Stimulated activated CD8-positive, alpha-beta memory T cell treated with anti-CD3 and anti-CD28 coated beads, Interleukin-4, amount 100 ng/mL, for 4 hours (primary cell): ENCODE results near the gene NELL1.

Source experiments
- DNase-seq, 2 donors: peaks; one replicate each; pipeline ENCODE4 v3.0.0-alpha.2; 2020; ENCODE audit warnings: low read depth in 2 of 2, low spot score in 1 of 2

The NELL1 gene

GRCh38 chr11:21410513-21410912 is 741.1 kb downstream of the NELL1 start:
- no peak for DNase-seq

DNA sequence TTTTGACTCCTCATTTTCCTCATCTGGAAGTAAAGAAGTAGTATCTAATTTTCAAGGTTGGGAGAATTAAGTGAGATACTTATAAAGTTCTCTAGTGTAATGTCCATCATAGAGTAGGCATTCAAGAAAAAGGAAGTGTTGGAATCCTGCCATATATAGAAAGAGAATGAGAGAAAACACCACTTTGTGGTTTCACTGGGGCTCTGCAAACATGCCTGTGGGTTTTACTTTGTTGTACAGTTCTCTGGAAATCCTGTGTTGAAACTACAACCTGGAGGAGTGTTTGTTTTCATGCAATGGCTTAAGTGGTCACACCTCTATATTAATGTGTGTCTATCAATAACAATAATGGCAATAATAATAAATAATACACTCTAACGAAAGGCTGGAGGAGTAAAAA is 741.7 kb downstream of the NELL1 start:
- no peak for DNase-seq

DNA sequence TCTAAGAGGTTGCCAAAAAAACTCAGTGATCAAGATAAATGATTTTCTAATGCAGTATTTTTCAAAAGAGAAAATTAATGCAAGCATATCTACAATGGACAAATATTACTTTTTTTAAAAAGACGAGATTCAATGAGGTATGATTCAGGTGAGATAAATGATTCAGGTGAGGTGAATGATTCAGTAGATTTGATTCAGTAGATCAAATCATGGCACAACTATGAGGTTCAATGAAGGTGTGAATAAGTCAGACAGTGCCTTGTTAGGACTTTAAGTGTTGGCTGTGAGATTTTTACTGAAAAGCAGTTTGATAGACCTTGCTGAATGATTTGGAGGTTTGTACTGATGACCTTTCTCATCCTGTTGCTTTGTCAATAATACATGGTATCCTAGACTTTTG is 742.2 kb downstream of the NELL1 start:
- no peak for DNase-seq

- no peak for DNase-seq
Measured at GRCh38 chr11:21412652-21413383, 743.4 kb downstream of the NELL1 start.

DNA sequence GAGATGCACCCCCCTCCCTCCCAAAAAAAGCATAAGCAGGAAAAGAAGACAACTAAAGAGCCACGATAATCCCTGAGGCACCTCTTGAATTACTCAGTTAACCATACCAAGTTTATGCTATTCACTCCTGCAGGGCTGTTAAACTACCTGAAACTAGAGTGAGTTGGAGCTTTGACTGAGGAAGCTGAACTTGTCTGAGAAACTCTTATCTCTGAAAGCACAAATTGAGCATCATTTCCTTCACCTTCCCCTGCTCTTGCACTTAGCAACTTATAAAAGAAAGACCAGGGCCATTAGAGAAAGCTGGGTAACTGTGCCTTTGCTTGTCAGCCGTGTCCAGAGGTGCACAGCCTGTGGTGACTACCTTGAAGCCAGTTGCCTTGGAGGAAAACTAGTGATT is 745.6 kb downstream of the NELL1 start:
- no peak for DNase-seq

GRCh38 chr11:21415606-21416005 is 746.2 kb downstream of the NELL1 start:
- no peak for DNase-seq

- no peak for DNase-seq
Measured at GRCh38 chr11:21421711-21422329, 752.4 kb downstream of the NELL1 start.

GRCh38 chr11:21426931-21427330 is 757.5 kb downstream of the NELL1 start:
- no peak for DNase-seq

DNA sequence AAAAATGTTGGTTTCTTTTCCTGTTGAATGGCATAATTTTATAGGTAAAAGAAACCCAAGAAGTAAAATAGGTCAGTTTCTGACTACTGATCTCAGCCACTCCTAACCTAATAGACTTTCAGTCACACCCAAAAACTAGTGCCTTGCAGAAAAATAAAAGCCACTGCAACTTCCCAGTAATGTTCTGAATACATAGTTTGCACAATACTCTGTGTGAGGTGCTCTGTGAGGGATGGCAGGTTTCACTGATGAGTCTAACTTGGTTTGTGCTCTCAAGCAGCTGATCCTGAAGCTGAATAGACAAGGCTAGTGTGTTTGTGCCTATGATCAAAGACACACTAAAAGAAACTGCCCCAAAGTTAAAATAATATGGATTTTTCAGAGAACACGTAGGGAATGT is 758.3 kb downstream of the NELL1 start:
- DNase-seq = no peak

GRCh38 chr11:21428796-21429195 is 759.4 kb downstream of the NELL1 start:
- no peak for DNase-seq

DNA sequence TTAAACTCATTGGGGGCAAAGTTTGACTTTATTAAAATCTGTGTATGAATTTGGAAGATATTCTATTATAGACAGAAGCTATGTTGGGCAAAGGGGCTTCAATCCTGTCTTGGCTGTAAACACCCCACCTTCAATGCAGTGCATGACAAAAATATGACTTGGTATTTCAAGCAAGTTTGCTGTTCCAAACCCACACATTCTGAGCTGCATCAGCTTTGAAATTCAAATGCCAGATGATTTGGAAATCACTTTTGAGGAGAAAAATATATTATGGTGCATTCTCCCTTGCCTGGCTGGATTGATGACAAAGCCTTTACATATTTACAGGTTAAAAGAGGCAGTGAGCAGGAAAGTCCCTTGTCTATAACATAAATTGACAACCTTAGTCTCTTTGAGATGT is 760.0 kb downstream of the NELL1 start:
- DNase-seq = no peak

- no peak for DNase-seq
Measured at GRCh38 chr11:21430537-21430936, 761.2 kb downstream of the NELL1 start.

DNA sequence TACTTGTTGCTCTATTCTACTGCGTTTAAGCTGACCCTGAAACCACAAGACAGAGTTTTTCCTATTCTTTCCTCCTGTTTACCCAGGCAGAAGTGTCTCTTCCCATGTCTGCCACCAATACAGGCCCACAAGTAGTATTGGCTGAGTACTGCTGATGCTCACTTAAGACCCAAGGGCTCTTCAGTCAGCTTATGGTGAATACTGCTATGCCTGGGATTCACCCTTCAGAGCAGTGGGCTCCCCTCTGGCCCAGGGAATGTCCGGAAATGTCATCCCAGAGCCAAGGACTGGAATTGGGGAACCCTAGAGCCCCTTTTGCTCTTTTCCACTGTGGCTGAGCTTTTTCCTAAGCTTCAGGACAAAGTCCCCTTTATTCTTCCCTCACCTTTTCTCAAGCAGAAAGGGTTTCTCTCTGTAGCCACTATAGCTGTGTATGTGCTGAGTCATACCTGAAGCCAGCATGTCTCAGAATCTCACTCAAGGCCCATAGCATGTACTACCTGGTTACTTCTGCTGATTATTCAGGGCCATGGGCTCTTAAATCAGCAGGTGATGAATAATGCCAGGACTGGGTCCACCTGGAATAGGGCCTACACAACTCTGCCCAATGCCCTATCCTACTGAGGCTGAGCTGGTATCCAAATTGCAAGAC is 777.7 kb downstream of the NELL1 start:
- DNase-seq = no peak

GRCh38 chr11:21447871-21448270 is 778.5 kb downstream of the NELL1 start:
- DNase-seq = no peak

DNA sequence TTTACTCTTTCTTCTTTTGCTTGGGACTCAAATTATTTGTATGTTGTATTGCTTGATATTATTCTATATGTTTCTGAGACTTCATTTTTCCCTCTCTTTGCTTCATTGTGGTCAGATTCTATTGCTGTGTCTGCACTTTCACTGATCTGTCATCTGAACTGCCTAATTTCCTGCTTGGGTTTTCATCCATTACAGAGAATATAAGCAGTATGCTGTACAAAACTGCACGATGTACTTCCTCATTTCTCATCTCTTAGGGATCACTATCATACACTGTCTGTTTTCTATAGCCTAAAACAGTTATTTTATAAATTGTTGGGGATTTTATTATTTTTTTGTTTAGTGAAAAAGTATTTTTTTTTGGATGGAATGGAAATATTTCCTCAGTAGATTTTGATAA is 786.8 kb downstream of the NELL1 start:
- no peak for DNase-seq

GRCh38 chr11:21460082-21460481 is 790.7 kb downstream of the NELL1 start:
- no peak for DNase-seq

DNA sequence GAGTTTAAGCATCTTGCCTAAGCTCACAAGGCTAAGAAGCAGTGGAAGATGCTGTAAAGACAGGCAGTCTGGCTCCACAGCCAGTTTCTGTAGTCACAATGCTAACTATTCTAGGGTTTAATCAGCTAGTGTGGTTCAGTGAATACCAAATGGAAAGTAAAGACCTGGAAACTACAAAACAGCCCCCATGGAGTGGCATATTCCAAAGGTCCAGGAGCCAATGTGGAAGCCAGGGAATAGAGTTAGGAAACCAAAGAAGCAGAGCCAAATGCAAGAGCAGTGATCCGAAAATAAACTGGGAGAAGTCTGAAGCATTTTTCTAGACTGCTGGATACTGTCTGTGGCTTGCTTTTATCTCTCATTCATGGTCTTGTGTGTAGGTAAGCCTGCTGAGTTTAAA is 792.3 kb downstream of the NELL1 start:
- DNase-seq = no peak

DNA sequence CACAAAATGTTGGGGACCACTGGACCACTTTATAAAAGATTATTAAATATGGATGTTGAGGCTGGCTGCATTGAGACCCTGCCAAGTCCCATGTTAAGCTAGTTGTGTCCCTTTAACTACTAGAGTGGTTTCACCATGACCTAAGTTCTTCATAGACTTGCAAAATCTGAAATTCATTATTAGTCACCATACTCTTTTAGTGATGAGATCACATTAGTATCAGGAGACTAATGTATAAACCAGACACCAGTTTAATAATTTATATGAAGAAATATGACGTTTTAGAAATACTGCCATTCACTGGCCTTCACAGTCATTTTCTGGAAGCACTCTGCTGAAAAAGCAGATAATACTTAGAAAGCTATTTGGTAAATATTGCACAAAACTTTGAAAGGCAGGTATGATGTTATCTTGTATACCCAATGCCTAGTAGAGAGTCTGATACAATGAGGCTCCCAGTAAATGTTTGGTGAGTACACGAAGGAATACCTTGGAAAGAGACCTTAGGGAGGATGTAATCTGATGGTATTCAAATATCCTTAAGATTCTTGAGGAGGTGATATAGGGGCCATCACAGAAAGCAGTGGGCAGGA is 795.3 kb downstream of the NELL1 start:
- DNase-seq = no peak

DNA sequence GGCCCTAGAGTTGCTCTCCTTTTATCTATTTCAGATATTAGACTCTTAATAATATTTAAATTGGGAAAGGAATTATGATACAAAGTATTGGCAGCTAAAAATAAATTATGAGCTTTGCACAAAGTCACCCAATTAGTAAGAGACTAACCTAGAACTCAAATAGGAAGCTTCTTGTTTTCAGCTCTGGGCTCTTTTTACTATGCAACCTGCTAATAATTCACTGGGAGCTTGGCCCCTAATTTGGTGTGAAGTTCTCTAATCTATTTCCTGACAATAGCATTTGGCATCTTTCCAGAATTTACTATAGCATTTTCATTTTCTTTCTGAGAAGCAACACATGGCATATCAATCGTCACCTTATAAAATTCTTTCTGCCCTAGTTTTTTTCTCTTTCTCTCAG is 795.8 kb downstream of the NELL1 start:
- DNase-seq = no peak

DNA sequence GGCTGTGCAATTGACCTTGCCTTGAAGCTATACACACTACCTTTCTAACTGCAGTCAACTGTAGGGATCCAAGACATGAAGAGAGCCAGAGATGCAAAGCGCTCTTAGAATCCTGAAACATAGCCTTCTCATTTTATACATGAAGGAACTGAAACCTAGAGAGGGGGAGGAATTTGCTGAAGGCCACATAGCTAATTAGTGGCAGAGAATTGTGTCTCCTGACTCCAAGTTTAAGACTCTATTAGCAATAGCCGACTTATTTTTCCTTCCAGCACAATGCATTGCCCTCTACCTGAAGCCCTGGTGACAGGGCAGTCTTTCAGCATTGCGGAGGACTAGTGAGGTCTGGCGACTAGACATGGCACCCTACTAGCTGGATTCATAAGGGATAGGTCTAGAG is 796.5 kb downstream of the NELL1 start:
- DNase-seq = no peak

GRCh38 chr11:21470521-21470920 is 801.1 kb downstream of the NELL1 start:
- DNase-seq = no peak

GRCh38 chr11:21472261-21472660 is 802.9 kb downstream of the NELL1 start:
- DNase-seq = no peak
